A549 (cell line): ENCODE results near the gene FSTL3. TPM values are rescaled to one million over a fixed set of nuclear protein-coding genes. Genes with fewer than 3 reads are reported as not detected.
A peak's percentile ranks its signal among the peaks of the same experiment; 100 is the strongest.
"Not testable (repeated sequence)": the region's sequence is repeated elsewhere in the genome, so short reads cannot be mapped to it uniquely, and the experiment has no call there.

Experiments
- ATAC-seq, 2 experiments: fragments of 200-7000 bp in 1 of 2; fragments of >200 bp in 1 of 2; cut with Nextera tagmentation in 1 of 2; cut with Tn5 transposase in 1 of 2; 3 replicates each; pipeline versions ENCODE4 v1.8.0 to v1.9.1; 2018 to 2020; ENCODE audit warnings: mild to moderate bottlenecking in 1 of 2, moderate library complexity in 1 of 2
- CTCF ChIA-PET: fragments of 300-600 bp; sonication (Branson Sonifier 250); formaldehyde crosslinking; extraction: SDS; loops from one replicate; lab custom pipeline; 2021; ENCODE audit warnings: antibody characterized with exemption, inconsistent platforms; lab: Yijun Ruan, JAX
- POLR2A ChIA-PET: fragments of 350-600 bp; formaldehyde crosslinking; extraction: SDS; loops from one replicate; lab custom pipeline; 2021; ENCODE audit warnings: antibody characterized with exemption, inconsistent platforms; lab: Yijun Ruan, JAX
- DNase-seq, 2 experiments: peaks; one replicate each; pipeline versions ENCODE4 v3.0.0 to v3.0.0-alpha.2; 2011 to 2016; ENCODE audit warnings: low read depth in 1 of 2, low spot score in 1 of 2
- FAIRE-seq: peaks from 2 replicates; lab custom pipeline; 2011; peaks lifted over from hg19 to GRCh38; lab: Jason Lieb, UNC
- H3K27ac ChIP-seq, 2 experiments: fragments of >200 bp; sonication (Bioruptor Twin); formaldehyde crosslinking; 3 replicates each; pipeline ENCODE4 v1.5.1; 2016 to 2017
- H3K4me1 ChIP-seq: fragments of >200 bp; sonication (Bioruptor Twin); formaldehyde crosslinking; 3 replicates; pipeline ENCODE4 v1.6.1; 2016
- H3K4me2 ChIP-seq: fragments of >200 bp; sonication (Bioruptor Twin); formaldehyde crosslinking; 3 replicates; pipeline ENCODE4 v1.6.1; 2016
- H3K4me3 ChIP-seq: fragments of >200 bp; sonication (Bioruptor Twin); formaldehyde crosslinking; 3 replicates; pipeline ENCODE4 v1.5.1; 2016
- H3K9me3 ChIP-seq: fragments of >200 bp; sonication (Bioruptor Twin); formaldehyde crosslinking; 3 replicates; pipeline ENCODE4 v1.6.1; 2016
- ATOH8 ChIP-seq: fragments of 250-450 bp; sonication (Bioruptor Pico); IDR thresholded peaks from 2 replicates; pipeline ENCODE4 v1.5.0; 2020; ENCODE audit warnings: low read depth, mild to moderate bottlenecking, moderate library complexity
- CHD2 ChIP-seq: fragments of 150-350 bp; IDR thresholded peaks from 2 replicates; pipeline ENCODE4 v1.6.1; 2014; ENCODE audit warnings: low read length; ENCODE audit not compliant: partially characterized antibody
- EP300 ChIP-seq, 2 experiments: fragments of >200 bp; sonication (Bioruptor Twin); formaldehyde crosslinking; IDR thresholded peaks; 2 replicates in 1 of 2; 3 replicates in 1 of 2; pipeline ENCODE4 v1.6.1; 2016 to 2017
- FOSB ChIP-seq: fragments of 250-450 bp; sonication (Bioruptor Pico); IDR thresholded peaks from 2 replicates; pipeline ENCODE4 v1.5.0; 2020; ENCODE audit warnings: mild to moderate bottlenecking, moderate library complexity
- FOSL2 ChIP-seq, 2 experiments: fragments of 450-650 bp in 1 of 2; fragments of >200 bp in 1 of 2; sonication (Bioruptor Twin) in 1 of 2; formaldehyde crosslinking; IDR thresholded peaks; 2 replicates each; pipeline versions ENCODE4 v1.5.0 to v1.6.1; 2016 to 2020; ENCODE audit warnings: mild to moderate bottlenecking in 1 of 2, moderate library complexity in 1 of 2
- FOXS1 ChIP-seq: fragments of 250-450 bp; sonication (Bioruptor Pico); IDR thresholded peaks from 2 replicates; pipeline ENCODE4 v1.5.0; 2020; ENCODE audit warnings: mild to moderate bottlenecking, moderate library complexity
- GATA3 ChIP-seq: IDR thresholded peaks from 2 replicates; pipeline ENCODE4 v1.6.1; 2012; ENCODE audit warnings: borderline replicate concordance
- HDAC2 ChIP-seq: fragments of 200-600 bp; sonication (generic); IDR thresholded peaks from 2 replicates; pipeline ENCODE4 v1.6.1; 2016
- HOXA7 ChIP-seq: fragments of 250-450 bp; sonication (Bioruptor Pico); IDR thresholded peaks from 2 replicates; pipeline ENCODE4 v1.5.0; 2020; ENCODE audit warnings: mild to moderate bottlenecking, moderate library complexity
- HOXB13 ChIP-seq: fragments of 250-450 bp; sonication (Bioruptor Pico); IDR thresholded peaks from 2 replicates; pipeline ENCODE4 v1.5.0; 2020; ENCODE audit warnings: low read depth, mild to moderate bottlenecking, moderate library complexity
- NFE2L2 ChIP-seq: fragments of 150-350 bp; conservative IDR thresholded peaks from 2 replicates; pipeline ENCODE4 v1.6.1; 2014; ENCODE audit warnings: low read length
- NR3C1 ChIP-seq: fragments of >200 bp; sonication (Bioruptor Twin); formaldehyde crosslinking; IDR thresholded peaks from 3 replicates; pipeline ENCODE4 v1.6.1; 2017
- RNF2 ChIP-seq: fragments of 200-600 bp; sonication (generic); IDR thresholded peaks from 2 replicates; pipeline ENCODE4 v1.6.1; 2016; ENCODE audit warnings: low read depth, mild to moderate bottlenecking, antibody characterized with exemption, moderate library complexity, borderline replicate concordance
- TP53 ChIP-seq: fragments of 250-450 bp; sonication (Bioruptor Pico); IDR thresholded peaks from 2 replicates; pipeline ENCODE4 v1.5.0; 2021; ENCODE audit warnings: mild to moderate bottlenecking, moderate library complexity
- ZNF302 ChIP-seq: fragments of 250-450 bp; sonication (Bioruptor Pico); IDR thresholded peaks from 2 replicates; pipeline ENCODE4 v1.9.0; 2021; ENCODE audit warnings: inconsistent platforms, mild to moderate bottlenecking, moderate library complexity
- ZSCAN20 ChIP-seq: fragments of 250-450 bp; sonication (Bioruptor Pico); IDR thresholded peaks from 2 replicates; pipeline ENCODE4 v1.8.0; 2022; ENCODE audit warnings: mild to moderate bottlenecking, moderate library complexity
- WGBS: methylation state at CpG from one replicate; pipeline ENCODE4 v1.1.6; 2017; ENCODE audit errors: missing lambda C conversion rate; 5-methylcytosine and 5-hydroxymethylcytosine counted together
- polyA plus RNA-seq, 4 experiments: library from polyadenylated mRNA; depleted of rRNA in 3 of 4; stranded (reverse); fragments of >200 nt; fragmentation: RNase III in 1 of 4; extraction: RNeasy Plus Mini Kit Qiagen cat#74134 plus additional on column Dnase treatment in 1 of 4; gene quantifications; 2 replicates in 3 of 4; 3 replicates in 1 of 4; pipeline ENCODE4 v1.2.3, GENCODE V29; 2011 to 2017
- TF ChIP-seq, protein P1 (sequence below): fragments of 200-600 bp; sonication (generic); IDR thresholded peaks from 2 replicates; pipeline ENCODE4 v1.6.1; 2016; ENCODE audit warnings: antibody characterized with exemption, mild to moderate bottlenecking, moderate library complexity

FSTL3 gene
- polyA plus RNA-seq, 2 of the 4 experiments (the other 2 are of a cell fraction), result 58.1 to 131 TPM

GRCh38 chr19:668675-669434, 7.3 kb upstream of the FSTL3 start:
- CTCF ChIA-PET, result interaction anchor here (0.8 to 1.3 kb wide), 3 partner anchors 11 to 65 kb away, joined by 3 to 5 read pairs (median 5); no protein-coding TSS in a partner anchor
- DNase-seq, result peak in 1 of 2 experiments; percentile 44
- POLR2A ChIA-PET, H3K27ac ChIP-seq, ATAC-seq, H3K4me2 ChIP-seq, FAIRE-seq, H3K4me3 ChIP-seq, H3K9me3 ChIP-seq: not testable (repeated sequence)
- peaks cover 13% of the 10 kb centered on the region; the same call in 1 of the 3 replicates for H3K4me1 ChIP-seq
- peak; percentile 12; the same call in 1 of the 2 replicates for TF ChIP-seq GATA3
- 48% methylated on average over 12 of the region's 12 CpGs for WGBS

DNA sequence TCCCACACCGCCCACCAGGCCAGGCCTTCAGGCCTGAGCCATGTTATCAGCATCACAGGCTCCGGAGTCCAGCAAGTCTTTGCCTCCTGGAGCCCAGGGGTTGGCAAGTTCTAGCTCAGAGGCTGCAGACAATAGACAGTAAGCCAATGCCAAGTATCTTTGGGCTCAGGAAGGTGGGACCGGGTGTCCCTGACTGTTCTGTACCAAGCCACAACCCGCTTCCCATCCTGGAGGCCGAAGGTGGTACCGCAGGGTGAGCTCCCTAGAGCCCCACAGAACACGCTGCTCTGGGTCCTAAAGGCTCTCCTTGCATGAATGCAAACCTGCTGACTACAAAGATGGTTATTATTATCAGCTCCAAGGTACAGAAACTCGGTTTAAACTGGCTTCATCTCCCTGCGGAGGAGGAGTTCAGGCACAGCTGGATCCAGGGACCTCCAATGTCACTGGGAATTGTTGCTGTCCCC, 5.5 kb upstream of the FSTL3 start:
- no peak overlapping the region for H3K4me2 ChIP-seq
- ATAC-seq, result peak; percentile 72 to 79
- DNase-seq, result peak; percentile 22 to 55
- H3K4me1 ChIP-seq, result peaks cover 6% of the 10 kb centered on the region
- no peaks in the 10 kb centered on the region for H3K9me3 ChIP-seq
- ChIA-PET POLR2A (no interaction called here), CTCF (interaction anchor here (0.6 to 1.7 kb wide), 3 partner anchors 9 to 64 kb away, joined by 4 to 6 read pairs (median 4); no protein-coding TSS in a partner anchor)
- FAIRE-seq, result no peak
- no peak overlapping the region for H3K27ac ChIP-seq
- 67% methylated on average over 2 of the region's 9 CpGs for WGBS
- no peak overlapping the region for H3K4me3 ChIP-seq
- TF ChIP-seq HDAC2, result no peak
- no peak for TF ChIP-seq NFE2L2
- no peak for TF ChIP-seq ZSCAN20 (CRISPR knock-in tag)
- no peak for TF ChIP-seq FOXS1 (CRISPR knock-in tag)
- no peak for TF ChIP-seq HOXA7 (CRISPR knock-in tag)
- TF ChIP-seq FOSL2 (IDR thresholded peaks at IDR 0.05), result no peak
- TF ChIP-seq FOSL2 (CRISPR knock-in tag; IDR thresholded peaks at IDR 0.05), result no peak
- no peak for TF ChIP-seq ATOH8 (CRISPR knock-in tag)
- no peak for TF ChIP-seq TP53 (CRISPR knock-in tag)
- TF ChIP-seq RNF2, result no peak
- no peak for TF ChIP-seq EP300 (IDR thresholded peaks at IDR 0.05)
- TF ChIP-seq NR3C1, result no peak
- no peak for TF ChIP-seq CHD2
- no peak for TF ChIP-seq ZNF302 (CRISPR knock-in tag)
- no peak for TF ChIP-seq FOSB (CRISPR knock-in tag)
- TF ChIP-seq, protein P1, sequence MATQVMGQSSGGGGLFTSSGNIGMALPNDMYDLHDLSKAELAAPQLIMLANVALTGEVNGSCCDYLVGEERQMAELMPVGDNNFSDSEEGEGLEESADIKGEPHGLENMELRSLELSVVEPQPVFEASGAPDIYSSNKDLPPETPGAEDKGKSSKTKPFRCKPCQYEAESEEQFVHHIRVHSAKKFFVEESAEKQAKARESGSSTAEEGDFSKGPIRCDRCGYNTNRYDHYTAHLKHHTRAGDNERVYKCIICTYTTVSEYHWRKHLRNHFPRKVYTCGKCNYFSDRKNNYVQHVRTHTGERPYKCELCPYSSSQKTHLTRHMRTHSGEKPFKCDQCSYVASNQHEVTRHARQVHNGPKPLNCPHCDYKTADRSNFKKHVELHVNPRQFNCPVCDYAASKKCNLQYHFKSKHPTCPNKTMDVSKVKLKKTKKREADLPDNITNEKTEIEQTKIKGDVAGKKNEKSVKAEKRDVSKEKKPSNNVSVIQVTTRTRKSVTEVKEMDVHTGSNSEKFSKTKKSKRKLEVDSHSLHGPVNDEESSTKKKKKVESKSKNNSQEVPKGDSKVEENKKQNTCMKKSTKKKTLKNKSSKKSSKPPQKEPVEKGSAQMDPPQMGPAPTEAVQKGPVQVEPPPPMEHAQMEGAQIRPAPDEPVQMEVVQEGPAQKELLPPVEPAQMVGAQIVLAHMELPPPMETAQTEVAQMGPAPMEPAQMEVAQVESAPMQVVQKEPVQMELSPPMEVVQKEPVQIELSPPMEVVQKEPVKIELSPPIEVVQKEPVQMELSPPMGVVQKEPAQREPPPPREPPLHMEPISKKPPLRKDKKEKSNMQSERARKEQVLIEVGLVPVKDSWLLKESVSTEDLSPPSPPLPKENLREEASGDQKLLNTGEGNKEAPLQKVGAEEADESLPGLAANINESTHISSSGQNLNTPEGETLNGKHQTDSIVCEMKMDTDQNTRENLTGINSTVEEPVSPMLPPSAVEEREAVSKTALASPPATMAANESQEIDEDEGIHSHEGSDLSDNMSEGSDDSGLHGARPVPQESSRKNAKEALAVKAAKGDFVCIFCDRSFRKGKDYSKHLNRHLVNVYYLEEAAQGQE, result no peak
- no peak for TF ChIP-seq HOXB13 (CRISPR knock-in tag)
